GM13977 (cell line): ENCODE data around the gene RGS8.

Source experiments
- DNase-seq: peaks from one replicate; pipeline ENCODE4 v3.0.0; 2012; ENCODE audit warnings: low spot score
- in situ Hi-C: fragments of 300-500 bp; cut with MboI; formaldehyde crosslinking; loops from one replicate; pipeline ENCODE4 v1.12.0; 2022; ENCODE audit warnings: low sequenced_read_pairs, low pct_unique_long_range_greater_than_20kb, mixed read lengths, inconsistent platforms; ENCODE audit not compliant: unreplicated experiment
- TF ChIP-seq, protein P1 (sequence below): IDR thresholded peaks from 2 replicates; pipeline ENCODE4 v1.5.1; 2012; ENCODE audit warnings: mild to moderate bottlenecking, control low read depth; ENCODE audit not compliant: insufficient read depth; ENCODE audit errors: extremely low read depth, missing control alignments

Gene RGS8

GRCh38 chr1:182688436-182689205, 4.2 kb upstream of the RGS8 start:
- TF ChIP-seq, protein P1, sequence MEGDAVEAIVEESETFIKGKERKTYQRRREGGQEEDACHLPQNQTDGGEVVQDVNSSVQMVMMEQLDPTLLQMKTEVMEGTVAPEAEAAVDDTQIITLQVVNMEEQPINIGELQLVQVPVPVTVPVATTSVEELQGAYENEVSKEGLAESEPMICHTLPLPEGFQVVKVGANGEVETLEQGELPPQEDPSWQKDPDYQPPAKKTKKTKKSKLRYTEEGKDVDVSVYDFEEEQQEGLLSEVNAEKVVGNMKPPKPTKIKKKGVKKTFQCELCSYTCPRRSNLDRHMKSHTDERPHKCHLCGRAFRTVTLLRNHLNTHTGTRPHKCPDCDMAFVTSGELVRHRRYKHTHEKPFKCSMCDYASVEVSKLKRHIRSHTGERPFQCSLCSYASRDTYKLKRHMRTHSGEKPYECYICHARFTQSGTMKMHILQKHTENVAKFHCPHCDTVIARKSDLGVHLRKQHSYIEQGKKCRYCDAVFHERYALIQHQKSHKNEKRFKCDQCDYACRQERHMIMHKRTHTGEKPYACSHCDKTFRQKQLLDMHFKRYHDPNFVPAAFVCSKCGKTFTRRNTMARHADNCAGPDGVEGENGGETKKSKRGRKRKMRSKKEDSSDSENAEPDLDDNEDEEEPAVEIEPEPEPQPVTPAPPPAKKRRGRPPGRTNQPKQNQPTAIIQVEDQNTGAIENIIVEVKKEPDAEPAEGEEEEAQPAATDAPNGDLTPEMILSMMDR: no peak
- in situ Hi-C loops: no loop called here
- no peak for DNase-seq

DNA sequence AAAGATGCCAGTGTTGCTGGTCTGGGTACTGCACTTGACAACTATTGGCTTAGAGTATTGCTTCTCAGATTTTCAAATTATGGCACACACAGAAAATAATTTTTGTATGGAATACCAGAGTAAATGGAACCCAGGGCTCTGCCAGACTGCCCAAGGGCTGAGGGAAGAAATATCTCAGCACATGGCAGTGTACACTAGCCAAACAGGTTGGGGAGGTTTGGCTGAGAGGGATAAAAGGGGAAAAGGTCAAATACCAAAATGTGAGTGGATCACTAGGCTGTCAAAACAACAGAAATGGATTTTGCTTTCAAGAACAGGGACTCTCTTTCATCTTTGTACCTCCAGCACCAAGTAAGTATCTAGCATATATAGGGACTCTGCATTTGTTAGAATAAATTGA, 3.0 kb upstream of the RGS8 start:
- TF ChIP-seq, protein P1: no peak
- in situ Hi-C loops: no loop called here
- no peak for DNase-seq

- in situ Hi-C loops: no loop called here
- DNase-seq: no peak
- TF ChIP-seq, protein P1: no peak
These were observed 2.1 kb upstream of the RGS8 start for GRCh38 chr1:182686446-182686845.

DNA sequence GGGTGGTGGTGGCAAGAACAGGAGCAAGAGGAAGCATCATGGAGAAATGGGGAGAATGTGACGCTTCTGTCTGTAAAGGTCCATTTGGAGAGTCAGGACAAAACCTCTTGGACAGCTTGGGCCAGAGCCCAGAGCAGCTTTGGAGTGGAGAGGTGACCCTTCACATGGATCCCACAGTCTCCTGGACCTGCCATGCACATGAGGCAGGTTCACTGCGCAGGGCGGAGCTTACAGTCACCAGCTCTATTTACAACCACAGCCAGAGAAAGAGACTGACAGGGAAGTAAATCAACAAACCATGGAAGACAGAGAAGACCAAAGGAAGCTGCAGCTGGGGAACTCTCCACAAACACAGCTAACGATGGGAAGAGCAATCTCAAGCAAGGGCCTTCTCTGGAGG, 828 bp upstream of the RGS8 start:
- DNase-seq: no peak
- TF ChIP-seq, protein P1: no peak
- in situ Hi-C loops: no loop called here

DNA sequence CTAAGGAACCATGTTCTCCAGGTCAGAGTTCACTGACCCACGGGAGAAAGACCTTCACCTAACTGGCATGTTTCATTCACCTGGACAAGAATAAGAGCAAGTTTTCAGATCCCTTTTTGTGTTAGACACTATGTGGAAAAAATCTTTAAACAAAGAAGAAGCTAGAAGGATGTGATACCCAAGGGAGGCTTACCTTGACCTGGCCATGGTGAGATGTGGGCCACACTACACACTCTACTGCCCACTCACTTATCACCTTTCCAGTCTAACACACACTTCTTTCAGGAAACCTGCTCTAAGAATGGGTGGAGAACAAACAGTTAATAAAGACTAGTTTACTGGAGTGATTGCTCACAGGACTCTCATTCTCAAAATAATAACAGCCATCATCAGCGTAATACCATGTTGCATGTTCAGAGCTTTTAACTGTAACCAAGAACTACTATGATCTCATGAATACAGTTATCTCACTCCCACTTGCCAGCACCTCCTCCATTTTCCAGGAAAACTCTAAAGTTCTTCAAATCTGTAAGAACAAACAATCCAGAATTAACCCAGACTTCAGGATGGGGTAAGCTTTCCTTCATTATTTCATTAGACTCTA, 1.4 kb downstream of the RGS8 start:
- in situ Hi-C loops: no loop called here
- TF ChIP-seq, protein P1: no peak
- no peak for DNase-seq

DNA sequence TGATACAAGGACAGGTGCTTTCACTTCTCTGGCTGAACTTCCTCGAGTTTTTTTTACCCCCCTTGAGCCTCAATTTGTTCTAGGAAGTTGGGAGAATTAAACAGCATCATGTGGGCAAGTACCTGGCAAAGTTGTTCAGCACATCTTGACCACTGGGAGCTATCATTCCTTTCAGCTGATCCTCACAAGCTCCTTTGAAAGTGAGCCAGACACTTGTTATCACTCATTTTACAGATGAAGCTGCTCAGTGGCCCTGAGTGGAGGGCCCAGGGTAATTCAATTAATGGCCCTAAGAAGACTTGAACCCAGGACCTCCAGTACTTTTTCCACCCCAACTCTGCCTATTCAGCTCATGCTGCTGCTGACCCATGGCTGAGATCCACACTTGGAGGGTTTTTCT, 2.0 kb downstream of the RGS8 start:
- TF ChIP-seq, protein P1: no peak
- DNase-seq: no peak
- in situ Hi-C loops: no loop called here

DNA sequence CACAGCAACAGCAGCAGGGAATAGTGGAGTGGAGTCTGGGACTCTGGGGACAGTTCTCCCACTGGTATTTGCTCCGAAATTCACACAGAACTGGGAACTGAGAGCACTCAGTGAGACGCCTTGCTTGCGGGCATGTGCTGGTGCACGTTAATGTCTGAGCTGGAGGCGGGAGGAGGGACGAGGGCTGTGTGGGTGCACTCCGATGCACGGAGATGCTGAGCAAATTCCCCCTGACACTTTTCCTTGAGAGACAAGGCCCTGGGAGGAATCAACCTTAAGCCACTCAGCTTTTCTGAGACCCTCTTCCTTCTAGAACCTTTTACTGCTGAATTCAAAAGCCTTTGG, 2.8 kb downstream of the RGS8 start:
- TF ChIP-seq, protein P1: no peak
- in situ Hi-C loops: no loop called here
- DNase-seq: no peak
